ENCODE data around the gene RBM23. TPM values are rescaled to one million over a fixed set of nuclear protein-coding genes. Genes with fewer than 3 reads are reported as not detected.
"Not testable (repeated sequence)": the region's sequence is repeated elsewhere in the genome, so short reads cannot be mapped to it uniquely, and the experiment has no call there.

The RBM23 gene
- total and polyA plus RNA-seq, 10 of the 15 experiments (the other 5 are each of a cell fraction or from before 2014, with no cell fraction given): 54.0 to 72.6 (median 61.3) TPM

DNA sequence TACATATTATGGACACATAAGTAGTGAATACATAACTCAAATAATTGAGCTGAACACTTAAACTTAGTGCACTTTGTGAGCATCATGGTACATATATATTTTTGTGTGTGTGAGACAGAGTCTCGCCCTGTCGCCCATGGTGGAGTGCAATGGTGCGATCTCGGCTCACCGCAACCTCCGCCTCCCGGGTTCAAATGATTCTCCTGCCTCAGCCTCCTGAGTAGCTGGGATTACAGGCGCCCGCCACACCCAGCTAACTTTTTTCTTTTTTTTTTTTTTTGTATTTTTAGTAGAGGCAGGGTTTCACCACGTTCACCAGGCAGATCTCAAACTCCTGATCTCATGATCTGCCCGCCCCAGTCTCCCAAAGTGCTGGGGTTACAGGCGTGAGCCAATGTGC is 66.8 kb downstream of the RBM23 start:
- ATAC-seq; H3K4me3 ChIP-seq; FAIRE-seq; DNase-seq (ENCODE audit: low read depth, low spot score); H3K36me3 ChIP-seq (ENCODE audit: control insufficient read depth in 2 of 2, insufficient read depth in 2 of 2, low read length in 1 of 2); H3K27me3 ChIP-seq (replicated peaks in 1 of 2; ENCODE audit: control insufficient read depth in 2 of 2, insufficient read depth in 2 of 2, low read length in 1 of 2); H2AFZ ChIP-seq (ENCODE audit: control insufficient read depth, low read depth, low read length); H3K4me2 ChIP-seq (ENCODE audit: control insufficient read depth, insufficient read depth); H3K79me2 ChIP-seq (ENCODE audit: control insufficient read depth, insufficient read depth, low read length); H3K9ac ChIP-seq (ENCODE audit: control insufficient read depth, insufficient read depth, low read length); H4K20me1 ChIP-seq (ENCODE audit: control insufficient read depth, insufficient read depth); BruUV-seq (replicated peaks); H3K9me3 ChIP-seq (replicated peaks; ENCODE audit: control insufficient read depth, insufficient read depth, low read length); H3K27ac ChIP-seq (ENCODE audit: control insufficient read depth, insufficient read depth): not testable (repeated sequence)
- intact Hi-C loops (cut with micrococcal nuclease; ENCODE audit: unreplicated experiment) (loop anchor here (2.0 to 5.0 kb wide), 3 partner anchors 49 to 465 kb away; no protein-coding TSS in a partner anchor), in situ Hi-C loops (cut with MboI) (loop anchor here (10.0 kb wide), 1 partner anchor 467 kb away; no protein-coding TSS in a partner anchor)
- ChIA-PET POLR2A (interaction anchor here (0.6 to 2.2 kb wide), 7 partner anchors 19 to 352 kb away, joined by 3 to 11 read pairs (median 6); partner anchors contain the start of gene LRP10), SMC1A (ENCODE audit: uncharacterized antibody, unreplicated experiment) (interaction anchor here (0.6 to 7.3 kb wide), 32 partner anchors 11 to 462 kb away, joined by 3 to 104 read pairs (median 4); partner anchors contain the start of genes LRP10, MRPL52, OXA1L and SLC7A7), CTCF (interaction anchor here (0.5 to 10.0 kb wide), 53 partner anchors 11 to 466 kb away, joined by 3 to 324 read pairs (median 6); partner anchors contain the start of genes ABHD4, DAD1, LRP10 and MRPL52), RAD21 (ENCODE audit: unreplicated experiment) (interaction anchor here (0.6 to 9.4 kb wide), 35 partner anchors 10 to 462 kb away, joined by 3 to 130 read pairs (median 6); partner anchors contain the start of genes DAD1, LRP10, MRPL52 and OXA1L)
- H3K4me1 ChIP-seq (ENCODE audit: control insufficient read depth, insufficient read depth, low read length): peaks cover 18% of the 10 kb centered on the region
- 75% methylated on average over 10 of the region's 12 CpGs for WGBS (ENCODE audit: insufficient coverage, insufficient replicate concordance, low lambda C conversion rate, missing lambda C conversion rate)

- intact Hi-C loops (cut with micrococcal nuclease; ENCODE audit: unreplicated experiment): loop anchor here (5.0 kb wide), 1 partner anchor 294 kb away; no protein-coding TSS in a partner anchor
- SMC1A ChIA-PET (ENCODE audit: uncharacterized antibody, unreplicated experiment): interaction anchor here (0.6 to 7.3 kb wide), 18 partner anchors 10 to 291 kb away, joined by 3 to 104 read pairs (median 6); partner anchors contain the start of genes LRP10, MRPL52, OXA1L and PRMT5
- TF ChIP-seq MXI1 (IDR thresholded peaks at IDR 0.05; ENCODE audit: low read depth, low read length) (no peak), CEBPZ (IDR thresholded peaks at IDR 0.05; ENCODE audit: low read depth, low read length) (no peak), ZNF24 (IDR thresholded peaks at IDR 0.05) (no peak), NFXL1 (IDR thresholded peaks at IDR 0.05; ENCODE audit: borderline replicate concordance) (no peak)
- TF ChIP-seq, protein P1, sequence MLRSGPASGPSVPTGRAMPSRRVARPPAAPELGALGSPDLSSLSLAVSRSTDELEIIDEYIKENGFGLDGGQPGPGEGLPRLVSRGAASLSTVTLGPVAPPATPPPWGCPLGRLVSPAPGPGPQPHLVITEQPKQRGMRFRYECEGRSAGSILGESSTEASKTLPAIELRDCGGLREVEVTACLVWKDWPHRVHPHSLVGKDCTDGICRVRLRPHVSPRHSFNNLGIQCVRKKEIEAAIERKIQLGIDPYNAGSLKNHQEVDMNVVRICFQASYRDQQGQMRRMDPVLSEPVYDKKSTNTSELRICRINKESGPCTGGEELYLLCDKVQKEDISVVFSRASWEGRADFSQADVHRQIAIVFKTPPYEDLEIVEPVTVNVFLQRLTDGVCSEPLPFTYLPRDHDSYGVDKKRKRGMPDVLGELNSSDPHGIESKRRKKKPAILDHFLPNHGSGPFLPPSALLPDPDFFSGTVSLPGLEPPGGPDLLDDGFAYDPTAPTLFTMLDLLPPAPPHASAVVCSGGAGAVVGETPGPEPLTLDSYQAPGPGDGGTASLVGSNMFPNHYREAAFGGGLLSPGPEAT (IDR thresholded peaks at IDR 0.05; ENCODE audit: low read depth): no peak
- TF ChIP-seq, protein P2, sequence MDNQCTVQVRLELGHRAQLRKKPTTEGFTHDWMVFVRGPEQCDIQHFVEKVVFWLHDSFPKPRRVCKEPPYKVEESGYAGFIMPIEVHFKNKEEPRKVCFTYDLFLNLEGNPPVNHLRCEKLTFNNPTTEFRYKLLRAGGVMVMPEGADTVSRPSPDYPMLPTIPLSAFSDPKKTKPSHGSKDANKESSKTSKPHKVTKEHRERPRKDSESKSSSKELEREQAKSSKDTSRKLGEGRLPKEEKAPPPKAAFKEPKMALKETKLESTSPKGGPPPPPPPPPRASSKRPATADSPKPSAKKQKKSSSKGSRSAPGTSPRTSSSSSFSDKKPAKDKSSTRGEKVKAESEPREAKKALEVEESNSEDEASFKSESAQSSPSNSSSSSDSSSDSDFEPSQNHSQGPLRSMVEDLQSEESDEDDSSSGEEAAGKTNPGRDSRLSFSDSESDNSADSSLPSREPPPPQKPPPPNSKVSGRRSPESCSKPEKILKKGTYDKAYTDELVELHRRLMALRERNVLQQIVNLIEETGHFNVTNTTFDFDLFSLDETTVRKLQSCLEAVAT (IDR thresholded peaks at IDR 0.05): no peak
Measured at GRCh38 chr14:22850944-22851764, 67.8 kb downstream of the RBM23 start.

More at GRCh38 chr14:22850944-22851764, 67.8 kb downstream of the RBM23 start:
- no TSS peak for BruUV-seq (replicated peaks)
- Histone ChIP-seq H3K4me1 (ENCODE audit: control insufficient read depth, insufficient read depth, low read length) (peaks cover 18% of the 10 kb centered on the region), H3K27ac (ENCODE audit: control insufficient read depth, insufficient read depth) (peak overlapping the region; percentile 18; the same call in 1 of the 2 replicates), H3K9ac (ENCODE audit: control insufficient read depth, insufficient read depth, low read length) (no peak overlapping the region), H2AFZ (ENCODE audit: control insufficient read depth, low read depth, low read length) (peak overlapping the region; percentile 39; the same call in 1 of the 2 replicates), H3K4me2 (ENCODE audit: control insufficient read depth, insufficient read depth) (no peak overlapping the region), H3K36me3 (ENCODE audit: control insufficient read depth in 2 of 2, insufficient read depth in 2 of 2, low read length in 1 of 2) (no peaks in the 10 kb centered on the region), H3K79me2 (ENCODE audit: control insufficient read depth, insufficient read depth, low read length) (no peaks in the 10 kb centered on the region), H4K20me1 (ENCODE audit: control insufficient read depth, insufficient read depth) (no peaks in the 10 kb centered on the region), H3K4me3 (no peak overlapping the region), H3K9me3 (replicated peaks; ENCODE audit: control insufficient read depth, insufficient read depth, low read length) (no peaks in the 10 kb centered on the region), H3K27me3 (replicated peaks in 1 of 2; ENCODE audit: control insufficient read depth in 2 of 2, insufficient read depth in 2 of 2, low read length in 1 of 2) (no peaks in the 10 kb centered on the region)
- CTCF ChIA-PET: interaction anchor here (0.5 to 10.0 kb wide), 19 partner anchors 10 to 465 kb away, joined by 3 to 324 read pairs (median 34); partner anchors contain the start of genes LRP10, MRPL52, OXA1L and SLC7A7
- POLR2A ChIA-PET: interaction anchor here (0.5 to 0.8 kb wide), 4 partner anchors 28 to 280 kb away, joined by 3 to 7 read pairs (median 4); no protein-coding TSS in a partner anchor
- in situ Hi-C loops (cut with MboI): loop anchor here (10.0 kb wide), 1 partner anchor 466 kb away; no protein-coding TSS in a partner anchor
- no peak for FAIRE-seq
- RAD21 ChIA-PET (ENCODE audit: unreplicated experiment): interaction anchor here (1.0 to 9.4 kb wide), 13 partner anchors 21 to 295 kb away, joined by 3 to 130 read pairs (median 10); partner anchors contain the start of genes MRPL52 and OXA1L
- ATAC-seq: no peak
- no peak for DNase-seq (ENCODE audit: low read depth, low spot score)
- 81% methylated on average over 9 of the region's 9 CpGs for WGBS (ENCODE audit: insufficient coverage, insufficient replicate concordance, low lambda C conversion rate, missing lambda C conversion rate)

Measured in GM12878 (cell line).